SK-N-MC (cell line): ENCODE results near the gene FILIP1.

ENCODE experiments used
- DNase-seq: peaks from one replicate; pipeline ENCODE4 v3.0.0-alpha.2; 2011; ENCODE audit warnings: low read depth, low spot score
- H3K27ac ChIP-seq: fragments of 200-600 bp; sonication (generic); 2 replicates; pipeline ENCODE4 v1.5.1; 2016; ENCODE audit warnings: mixed run types
- H3K36me3 ChIP-seq: fragments of 200-600 bp; sonication (generic); 2 replicates; pipeline ENCODE4 v1.6.1; 2017; ENCODE audit warnings: antibody characterized with exemption, low read length, mixed read lengths; ENCODE audit not compliant: insufficient read depth
- H3K4me3 ChIP-seq: fragments of 200-600 bp; sonication (generic); 2 replicates; pipeline ENCODE4 v1.5.1; 2016
- H3K9ac ChIP-seq: fragments of 200-600 bp; sonication (generic); 2 replicates; pipeline ENCODE4 v1.8.0; 2017; ENCODE audit warnings: mixed run types, mixed read lengths; ENCODE audit not compliant: insufficient read length
- H3K9me3 ChIP-seq: fragments of 200-600 bp; sonication (generic); 2 replicates; pipeline ENCODE4 v1.6.1; 2017; ENCODE audit warnings: low read depth, mild to moderate bottlenecking, antibody characterized with exemption, low read length, moderate library complexity, mixed read lengths
- EZH2 ChIP-seq: fragments of 200-600 bp; sonication (generic); IDR thresholded peaks from one replicate; pipeline ENCODE4 v1.6.1; 2017; ENCODE audit warnings: antibody characterized with exemption
- FOXP2 ChIP-seq: optimal IDR thresholded peaks from 2 replicates; pipeline ENCODE3; 2011; ENCODE audit warnings: mild to moderate bottlenecking, moderate library complexity; ENCODE audit not compliant: insufficient read depth; ENCODE audit errors: extremely low read length, control extremely low read depth
- POLR2AphosphoS5 ChIP-seq: IDR thresholded peaks from 2 replicates; pipeline ENCODE4 v1.6.1; 2012; ENCODE audit warnings: mild to moderate bottlenecking, low read depth, low read length, borderline replicate concordance

The FILIP1 gene, protein sequence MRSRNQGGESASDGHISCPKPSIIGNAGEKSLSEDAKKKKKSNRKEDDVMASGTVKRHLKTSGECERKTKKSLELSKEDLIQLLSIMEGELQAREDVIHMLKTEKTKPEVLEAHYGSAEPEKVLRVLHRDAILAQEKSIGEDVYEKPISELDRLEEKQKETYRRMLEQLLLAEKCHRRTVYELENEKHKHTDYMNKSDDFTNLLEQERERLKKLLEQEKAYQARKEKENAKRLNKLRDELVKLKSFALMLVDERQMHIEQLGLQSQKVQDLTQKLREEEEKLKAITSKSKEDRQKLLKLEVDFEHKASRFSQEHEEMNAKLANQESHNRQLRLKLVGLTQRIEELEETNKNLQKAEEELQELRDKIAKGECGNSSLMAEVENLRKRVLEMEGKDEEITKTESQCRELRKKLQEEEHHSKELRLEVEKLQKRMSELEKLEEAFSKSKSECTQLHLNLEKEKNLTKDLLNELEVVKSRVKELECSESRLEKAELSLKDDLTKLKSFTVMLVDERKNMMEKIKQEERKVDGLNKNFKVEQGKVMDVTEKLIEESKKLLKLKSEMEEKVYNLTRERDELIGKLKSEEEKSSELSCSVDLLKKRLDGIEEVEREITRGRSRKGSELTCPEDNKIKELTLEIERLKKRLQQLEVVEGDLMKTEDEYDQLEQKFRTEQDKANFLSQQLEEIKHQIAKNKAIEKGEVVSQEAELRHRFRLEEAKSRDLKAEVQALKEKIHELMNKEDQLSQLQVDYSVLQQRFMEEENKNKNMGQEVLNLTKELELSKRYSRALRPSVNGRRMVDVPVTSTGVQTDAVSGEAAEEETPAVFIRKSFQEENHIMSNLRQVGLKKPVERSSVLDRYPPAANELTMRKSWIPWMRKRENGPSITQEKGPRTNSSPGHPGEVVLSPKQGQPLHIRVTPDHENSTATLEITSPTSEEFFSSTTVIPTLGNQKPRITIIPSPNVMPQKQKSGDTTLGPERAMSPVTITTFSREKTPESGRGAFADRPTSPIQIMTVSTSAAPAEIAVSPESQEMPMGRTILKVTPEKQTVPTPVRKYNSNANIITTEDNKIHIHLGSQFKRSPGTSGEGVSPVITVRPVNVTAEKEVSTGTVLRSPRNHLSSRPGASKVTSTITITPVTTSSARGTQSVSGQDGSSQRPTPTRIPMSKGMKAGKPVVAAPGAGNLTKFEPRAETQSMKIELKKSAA (N-terminal part only)

DNA sequence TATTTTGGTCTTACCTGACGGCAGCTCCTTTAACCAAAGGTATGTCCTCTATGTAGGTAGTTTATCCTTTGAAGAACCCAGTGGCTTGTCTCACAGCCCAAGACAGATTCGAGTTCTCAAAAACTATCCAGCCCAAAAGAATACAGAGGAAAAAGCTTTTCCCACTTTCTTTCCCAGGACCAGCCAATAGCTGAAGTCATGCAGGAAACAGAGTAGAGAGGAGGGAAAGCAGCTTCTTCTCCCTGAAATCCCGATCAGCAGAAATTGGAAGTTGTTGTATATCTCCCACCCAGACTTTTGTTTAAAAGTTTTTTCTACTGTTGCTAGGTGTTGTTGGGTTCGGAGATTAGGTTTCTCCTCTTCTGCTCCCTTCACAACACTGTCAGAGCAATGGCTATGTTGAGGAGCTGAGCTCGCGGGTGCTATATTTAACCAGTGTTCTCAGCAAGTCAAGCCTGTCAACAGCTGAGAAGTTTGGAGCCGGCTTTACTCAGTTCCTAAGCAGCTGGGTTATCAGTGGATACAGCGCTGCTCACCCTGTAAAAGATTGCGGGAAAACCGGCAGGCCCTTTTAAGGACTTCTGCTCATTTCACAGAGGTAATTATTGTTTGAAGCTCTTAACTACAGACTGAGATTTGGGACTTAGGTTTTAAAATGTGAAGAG, at the start of gene FILIP1:
FILIP1 (minus strand) TSS at position 401 of the 665 bp plus-strand sequence. CDS start 78,828 bp downstream, outside the sequence.
- DNase-seq: no peak
- H3K9me3 ChIP-seq: no peaks in the 10 kb centered on the region
- H3K4me3 ChIP-seq: no peak within 1 kb of the TSS
- no peaks in the 10 kb centered on the region for H3K36me3 ChIP-seq
- H3K9ac ChIP-seq: no peak within 1 kb of the TSS
- no peak for TF ChIP-seq POLR2AphosphoS5
- TF ChIP-seq FOXP2: no peak
- no peak for TF ChIP-seq EZH2
- H3K27ac ChIP-seq: no peak within 1 kb of the TSS

DNA sequence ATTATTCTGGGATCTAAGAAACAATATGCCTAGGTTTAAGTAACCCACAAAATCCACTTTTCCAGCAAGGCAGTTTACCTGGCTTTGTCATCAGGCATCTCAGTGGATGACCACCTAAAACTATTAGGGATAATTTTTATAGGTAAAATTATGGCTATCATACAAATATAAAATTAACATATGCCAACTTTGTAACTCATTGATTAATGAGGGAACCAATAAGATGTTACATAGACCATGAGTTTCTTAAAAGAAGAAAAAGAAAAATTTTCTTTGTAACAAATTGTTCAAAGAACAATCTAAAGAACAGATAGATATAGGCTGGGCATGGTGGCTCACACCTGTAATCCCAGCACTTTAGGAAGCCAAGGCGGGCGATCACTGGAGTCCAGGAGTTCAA, 49.7 kb upstream of the FILIP1 start:
- Histone ChIP-seq H3K4me3 (no peak overlapping the region), H3K9me3 (no peaks in the 10 kb centered on the region), H3K36me3 (no peaks in the 10 kb centered on the region), H3K9ac (no peak overlapping the region), H3K27ac (no peak overlapping the region)
- no peak for DNase-seq
- TF ChIP-seq FOXP2 (no peak), POLR2AphosphoS5 (no peak), EZH2 (no peak)

DNA sequence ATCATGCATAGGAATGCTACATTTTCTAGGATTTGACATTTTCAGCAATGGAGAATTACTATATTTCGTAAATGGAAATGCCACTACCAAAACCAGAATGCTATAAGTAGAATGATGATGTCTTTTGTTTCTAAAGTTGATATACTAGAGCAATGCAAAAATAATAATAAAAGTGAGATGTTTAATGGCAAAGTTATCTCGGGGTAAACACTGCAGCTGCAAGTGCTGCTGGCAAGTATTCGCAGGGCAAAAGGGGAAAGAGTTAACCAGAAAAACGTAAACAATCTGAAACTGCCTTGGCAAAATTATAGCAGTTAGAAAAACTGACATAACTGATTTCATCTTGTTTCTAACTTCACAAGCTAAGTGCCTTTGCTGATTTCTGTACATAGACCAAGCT, 45.5 kb upstream of the FILIP1 start:
- H3K9me3 ChIP-seq: no peaks in the 10 kb centered on the region
- H3K9ac ChIP-seq: no peak overlapping the region
- TF ChIP-seq FOXP2 (no peak), POLR2AphosphoS5 (no peak), EZH2 (no peak)
- DNase-seq: no peak
- no peak overlapping the region for H3K4me3 ChIP-seq
- no peaks in the 10 kb centered on the region for H3K36me3 ChIP-seq
- H3K27ac ChIP-seq: no peak overlapping the region

DNA sequence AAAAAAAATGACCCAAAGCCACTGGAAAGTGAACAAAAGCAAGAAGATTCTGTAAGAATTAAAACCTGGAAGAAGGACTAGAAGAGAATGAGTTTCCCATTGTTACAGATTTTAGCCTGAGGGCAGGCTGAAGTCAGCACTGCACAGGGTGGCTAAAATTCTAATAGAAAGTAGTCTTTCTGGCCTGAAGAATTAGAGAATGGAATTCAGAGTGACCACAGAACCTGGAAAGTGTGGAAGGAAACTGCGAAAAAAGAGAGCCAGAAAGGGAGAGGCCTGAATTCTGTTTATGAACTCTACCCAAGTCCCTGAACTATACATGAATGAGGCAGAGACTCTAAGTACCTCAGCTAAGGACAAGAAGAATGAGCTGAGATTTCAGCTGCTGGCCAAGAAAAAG, 38.9 kb upstream of the FILIP1 start:
- no peaks in the 10 kb centered on the region for H3K9me3 ChIP-seq
- no peak for DNase-seq
- H3K9ac ChIP-seq: no peak overlapping the region
- no peaks in the 10 kb centered on the region for H3K36me3 ChIP-seq
- H3K4me3 ChIP-seq: no peak overlapping the region
- no peak for TF ChIP-seq EZH2
- TF ChIP-seq POLR2AphosphoS5: no peak
- no peak for TF ChIP-seq FOXP2
- no peak overlapping the region for H3K27ac ChIP-seq

DNA sequence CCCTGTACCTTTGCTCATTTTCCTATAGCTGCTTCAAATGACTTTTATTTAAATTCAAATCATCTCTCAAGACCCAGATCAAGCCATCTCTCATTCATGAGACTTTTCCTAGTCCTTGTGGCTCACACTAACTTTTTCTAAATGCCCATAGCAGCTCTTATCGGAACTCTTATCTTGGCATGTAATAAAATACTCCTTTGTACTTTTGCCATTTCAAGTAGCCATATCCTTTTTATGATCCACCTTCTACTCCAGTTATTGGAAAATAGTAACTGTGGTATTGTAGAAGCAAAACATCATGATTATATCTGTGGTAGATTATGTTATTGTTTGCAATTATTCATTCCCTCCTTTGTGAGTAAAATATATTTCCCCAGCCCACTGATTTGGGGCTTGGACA, 37.6 kb upstream of the FILIP1 start:
- Histone ChIP-seq H3K9me3 (no peaks in the 10 kb centered on the region), H3K36me3 (no peaks in the 10 kb centered on the region), H3K9ac (no peak overlapping the region), H3K4me3 (no peak overlapping the region), H3K27ac (no peak overlapping the region)
- DNase-seq: no peak
- TF ChIP-seq EZH2 (no peak), POLR2AphosphoS5 (no peak), FOXP2 (no peak)

DNA sequence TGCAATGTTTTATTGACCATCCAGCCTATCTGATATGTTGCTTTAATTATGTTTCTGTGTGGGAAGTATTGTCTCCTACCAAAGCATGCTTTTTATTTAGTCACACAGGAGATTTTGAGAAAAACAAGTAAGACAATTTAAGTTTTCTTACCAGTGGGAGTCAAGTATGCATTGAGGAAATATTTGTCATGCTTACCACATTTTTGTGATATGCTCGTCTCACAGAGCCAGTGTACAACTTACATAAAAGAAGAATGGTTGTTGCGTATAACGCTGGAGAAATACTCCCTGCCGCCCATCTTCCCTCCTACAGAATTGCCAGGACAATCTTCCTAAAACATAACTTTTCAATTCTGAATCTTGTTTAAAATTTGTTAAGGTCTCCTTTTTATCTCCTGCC, 37.1 kb upstream of the FILIP1 start:
- H3K27ac ChIP-seq: no peak overlapping the region
- no peak for DNase-seq
- no peaks in the 10 kb centered on the region for H3K36me3 ChIP-seq
- no peak for TF ChIP-seq FOXP2
- no peak for TF ChIP-seq POLR2AphosphoS5
- TF ChIP-seq EZH2: no peak
- no peaks in the 10 kb centered on the region for H3K9me3 ChIP-seq
- no peak overlapping the region for H3K9ac ChIP-seq
- H3K4me3 ChIP-seq: no peak overlapping the region

GRCh38 chr6:75528423-75528822, 34.8 kb upstream of the FILIP1 start:
- no peak for TF ChIP-seq FOXP2
- TF ChIP-seq EZH2: no peak
- no peak for TF ChIP-seq POLR2AphosphoS5
- no peak for DNase-seq
- Histone ChIP-seq H3K27ac (no peak overlapping the region), H3K36me3 (no peaks in the 10 kb centered on the region), H3K4me3 (no peak overlapping the region), H3K9ac (no peak overlapping the region), H3K9me3 (no peaks in the 10 kb centered on the region)
